ENCODE measurements around the gene TRIM36. TPM values are rescaled to one million over a fixed set of nuclear protein-coding genes. Genes with fewer than 3 reads are reported as not detected.

TRIM36 gene
- polyA plus RNA-seq, 1 donor (not counting 4 experiments of a cell fraction or from before 2014, with no cell fraction given) = 2.4 TPM

DNA sequence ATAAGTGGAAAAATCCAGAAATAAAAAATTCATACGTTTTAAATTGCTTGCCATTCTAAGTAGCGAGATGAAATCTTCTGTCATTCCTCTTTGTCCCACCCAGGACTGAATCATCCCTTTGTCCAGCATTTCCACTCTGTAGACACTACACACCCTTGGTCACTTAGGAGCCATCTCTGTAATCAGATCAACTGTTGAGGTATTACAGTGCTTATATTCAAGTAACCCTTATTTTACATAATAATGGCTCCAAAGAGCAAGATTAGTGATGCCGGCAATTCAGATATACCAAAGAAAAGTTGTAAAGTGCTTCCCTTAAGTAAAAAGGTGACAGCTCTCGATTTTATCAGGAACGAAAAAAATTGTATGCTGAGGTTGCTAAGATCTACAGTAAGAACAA, 60.4 kb downstream of the TRIM36 start:
- Histone ChIP-seq H3K27me3 (ENCODE audit: control insufficient read depth, extremely low read depth, insufficient read depth, low read length) (no peaks in the 10 kb centered on the region), H3K9ac (ENCODE audit: control insufficient read depth, extremely low read depth, insufficient read depth, low read length) (no peak overlapping the region), H3K9me3 (ENCODE audit: control insufficient read depth, low read depth, low read length) (no peaks in the 10 kb centered on the region), H3K4me2 (ENCODE audit: control insufficient read depth, extremely low read depth, insufficient read depth, low read depth, low read length) (no peak overlapping the region), H2AFZ (ENCODE audit: control insufficient read depth, low read length) (no peak overlapping the region), H4K20me1 (ENCODE audit: control insufficient read depth, extremely low read depth, insufficient read depth, low read length) (no peaks in the 10 kb centered on the region), H3K9me1 (ENCODE audit: control insufficient read depth, extremely low read depth, insufficient read depth, low read length) (no peaks in the 10 kb centered on the region), H3K4me1 (ENCODE audit: control insufficient read depth, extremely low read depth, insufficient read depth, low read length) (no peaks in the 10 kb centered on the region), H3K79me2 (ENCODE audit: control insufficient read depth, insufficient read depth, low read length) (no peaks in the 10 kb centered on the region), H3K36me3 (ENCODE audit: control insufficient read depth in 2 of 2, extremely low read depth in 1 of 2, insufficient read depth in 2 of 2, low read length in 2 of 2) (no peaks in the 10 kb centered on the region), H3K4me3 (ENCODE audit: control insufficient read depth in 2 of 3, extremely low read depth in 1 of 3, insufficient read depth in 2 of 3, low read depth in 1 of 3, low read length in 3 of 3) (no peak overlapping the region), H3K27ac (ENCODE audit: control insufficient read depth, insufficient read depth, low read length) (no peak overlapping the region)
- TF ChIP-seq EZH2 (IDR thresholded peaks at IDR 0.05; ENCODE audit: low read length) = no peak
- TF ChIP-seq, protein P1, sequence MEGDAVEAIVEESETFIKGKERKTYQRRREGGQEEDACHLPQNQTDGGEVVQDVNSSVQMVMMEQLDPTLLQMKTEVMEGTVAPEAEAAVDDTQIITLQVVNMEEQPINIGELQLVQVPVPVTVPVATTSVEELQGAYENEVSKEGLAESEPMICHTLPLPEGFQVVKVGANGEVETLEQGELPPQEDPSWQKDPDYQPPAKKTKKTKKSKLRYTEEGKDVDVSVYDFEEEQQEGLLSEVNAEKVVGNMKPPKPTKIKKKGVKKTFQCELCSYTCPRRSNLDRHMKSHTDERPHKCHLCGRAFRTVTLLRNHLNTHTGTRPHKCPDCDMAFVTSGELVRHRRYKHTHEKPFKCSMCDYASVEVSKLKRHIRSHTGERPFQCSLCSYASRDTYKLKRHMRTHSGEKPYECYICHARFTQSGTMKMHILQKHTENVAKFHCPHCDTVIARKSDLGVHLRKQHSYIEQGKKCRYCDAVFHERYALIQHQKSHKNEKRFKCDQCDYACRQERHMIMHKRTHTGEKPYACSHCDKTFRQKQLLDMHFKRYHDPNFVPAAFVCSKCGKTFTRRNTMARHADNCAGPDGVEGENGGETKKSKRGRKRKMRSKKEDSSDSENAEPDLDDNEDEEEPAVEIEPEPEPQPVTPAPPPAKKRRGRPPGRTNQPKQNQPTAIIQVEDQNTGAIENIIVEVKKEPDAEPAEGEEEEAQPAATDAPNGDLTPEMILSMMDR (optimal IDR thresholded peaks at IDR 0.05 in 1 of 3, IDR thresholded peaks at IDR 0.05 in 1 of 3, conservative IDR thresholded peaks at IDR 0.05 in 1 of 3; ENCODE audit: extremely low read depth in 1 of 3, insufficient read depth in 2 of 3, low read length in 3 of 3) = no peak
- dilution Hi-C loops (cut with MboI; ENCODE audit: extremely low pct_ligation_motif_present, low sequenced_read_pairs) = no loop called here
- FAIRE-seq = no peak
- no peak for DNase-seq (ENCODE audit: low read depth, low spot score)

DNA sequence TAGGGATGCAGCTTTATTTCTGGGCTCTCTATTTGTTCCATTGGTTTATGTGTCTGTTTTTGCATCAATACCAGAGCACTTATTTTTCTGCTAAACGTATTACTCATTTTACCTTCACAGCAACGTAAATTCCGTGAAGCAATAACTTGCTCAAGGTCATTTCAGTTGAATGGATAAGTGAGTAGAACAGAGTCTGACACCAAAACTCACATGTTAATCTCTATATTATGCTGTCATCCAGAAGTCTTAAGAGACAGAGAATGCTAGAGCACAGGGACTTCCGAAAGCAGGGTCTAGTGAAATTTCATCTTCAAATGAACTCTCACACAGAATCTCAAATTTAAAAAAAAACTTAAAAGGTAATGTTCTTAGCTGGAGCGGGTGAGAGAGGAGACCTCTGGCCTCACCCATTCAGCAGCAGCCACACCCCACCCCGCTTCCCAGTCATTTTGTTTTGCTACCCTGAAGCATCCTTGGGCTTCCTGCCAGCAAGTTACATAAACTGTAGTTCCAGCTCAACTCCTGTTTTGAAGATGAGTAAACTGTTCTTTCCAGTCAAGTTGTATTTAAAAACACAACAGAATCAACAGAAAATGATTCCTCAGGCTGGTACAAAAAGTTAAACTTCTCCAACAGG, 69.3 kb downstream of the TRIM36 start:
- Histone ChIP-seq H3K79me2 (ENCODE audit: control insufficient read depth, insufficient read depth, low read length) (no peaks in the 10 kb centered on the region), H4K20me1 (ENCODE audit: control insufficient read depth, extremely low read depth, insufficient read depth, low read length) (no peaks in the 10 kb centered on the region), H3K4me2 (ENCODE audit: control insufficient read depth, extremely low read depth, insufficient read depth, low read depth, low read length) (no peak overlapping the region), H3K36me3 (ENCODE audit: control insufficient read depth in 2 of 2, extremely low read depth in 1 of 2, insufficient read depth in 2 of 2, low read length in 2 of 2) (no peaks in the 10 kb centered on the region), H3K9ac (ENCODE audit: control insufficient read depth, extremely low read depth, insufficient read depth, low read length) (no peak overlapping the region), H3K9me3 (ENCODE audit: control insufficient read depth, low read depth, low read length) (no peaks in the 10 kb centered on the region), H3K4me3 (ENCODE audit: control insufficient read depth in 2 of 3, extremely low read depth in 1 of 3, insufficient read depth in 2 of 3, low read depth in 1 of 3, low read length in 3 of 3) (no peak overlapping the region), H3K27ac (ENCODE audit: control insufficient read depth, insufficient read depth, low read length) (no peak overlapping the region), H3K27me3 (ENCODE audit: control insufficient read depth, extremely low read depth, insufficient read depth, low read length) (no peaks in the 10 kb centered on the region), H3K4me1 (ENCODE audit: control insufficient read depth, extremely low read depth, insufficient read depth, low read length) (peaks cover 14% of the 10 kb centered on the region), H3K9me1 (ENCODE audit: control insufficient read depth, extremely low read depth, insufficient read depth, low read length) (no peaks in the 10 kb centered on the region), H2AFZ (ENCODE audit: control insufficient read depth, low read length) (no peak overlapping the region)
- dilution Hi-C loops (cut with MboI; ENCODE audit: extremely low pct_ligation_motif_present, low sequenced_read_pairs) = no loop called here
- no peak for FAIRE-seq
- no peak for DNase-seq (ENCODE audit: low read depth, low spot score)
- no peak for TF ChIP-seq EZH2 (IDR thresholded peaks at IDR 0.05; ENCODE audit: low read length)
- TF ChIP-seq, protein P1 (optimal IDR thresholded peaks at IDR 0.05 in 1 of 3, IDR thresholded peaks at IDR 0.05 in 1 of 3, conservative IDR thresholded peaks at IDR 0.05 in 1 of 3; ENCODE audit: extremely low read depth in 1 of 3, insufficient read depth in 2 of 3, low read length in 3 of 3) = no peak
